ENCODE results near the gene ZNF784. TPM values are rescaled to one million over a fixed set of nuclear protein-coding genes. Genes with fewer than 3 reads are reported as not detected.

Gene ZNF784
- total and polyA plus RNA-seq, 2 of the 8 experiments (the other 6 are each of a cell fraction or from before 2014, with no cell fraction given): 6.5 to 8.0 TPM

DNA sequence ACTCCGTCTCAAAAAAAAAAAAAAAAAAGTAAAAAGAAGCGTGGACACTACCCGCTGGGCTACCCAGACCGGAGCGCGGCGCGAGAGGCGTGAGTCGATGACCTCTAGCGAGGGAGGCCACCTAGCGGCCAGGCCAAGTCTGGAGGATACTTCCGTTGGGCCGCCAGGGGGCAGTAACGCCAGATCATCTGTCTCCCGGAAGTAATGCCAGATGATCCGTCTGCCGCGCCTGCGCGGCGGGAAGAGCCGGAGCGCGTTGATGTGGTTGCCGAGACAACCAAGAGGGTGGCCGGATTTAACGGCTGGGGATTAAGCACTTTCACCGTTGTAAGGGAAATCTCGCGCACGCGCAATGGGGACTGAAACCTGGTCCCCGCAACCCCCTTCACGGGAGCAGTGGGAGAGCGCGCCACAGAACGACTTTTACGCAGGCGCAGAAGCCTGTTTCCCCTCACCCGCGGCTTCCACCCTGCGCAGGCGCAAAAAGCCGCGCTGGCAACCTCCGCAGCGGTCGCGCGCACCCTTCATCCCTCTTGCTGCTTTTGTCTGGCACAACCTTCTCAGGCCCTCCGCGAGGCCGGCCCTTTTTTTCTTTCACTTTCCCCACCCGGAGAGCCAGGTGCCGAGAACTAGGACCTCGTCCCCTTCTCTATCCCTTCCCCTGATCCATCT, 29.4 kb upstream of the ZNF784 start (continued):
- TF ChIP-seq ATF3 (IDR thresholded peaks at IDR 0.05; ENCODE audit: insufficient read depth, low read depth, low read length) (peak; percentile 87), RXRA (IDR thresholded peaks at IDR 0.05; ENCODE audit: insufficient read depth, low read depth, low read length) (no peak), RFX5 (IDR thresholded peaks at IDR 0.05; ENCODE audit: borderline replicate concordance, low read depth, low read length) (no peak), CHD2 (IDR thresholded peaks at IDR 0.05; ENCODE audit: low read length) (no peak), JUND (IDR thresholded peaks at IDR 0.05; ENCODE audit: low read length) (peak; percentile 69), RBBP5 (IDR thresholded peaks at IDR 0.05; ENCODE audit: borderline replicate concordance, low read depth, low read length) (peak; percentile 57; the same call in 1 of the 2 replicates), EZH2 (IDR thresholded peaks at IDR 0.05; ENCODE audit: low read depth, low read length, severe bottlenecking) (no peak), SUZ12 (IDR thresholded peaks at IDR 0.05; ENCODE audit: low read length) (no peak), ATF2 (IDR thresholded peaks at IDR 0.05; ENCODE audit: low read length) (no peak), FOSL1 (IDR thresholded peaks at IDR 0.05; ENCODE audit: insufficient read depth, low read depth, low read length) (no peak), SAP30 (IDR thresholded peaks at IDR 0.05; ENCODE audit: insufficient read depth, insufficient replicate concordance, low read length) (no peak), POLR2A (IDR thresholded peaks at IDR 0.05; ENCODE audit: control extremely low read depth in 1 of 2, low read depth in 2 of 2, low read length in 2 of 2) (peak in 1 of 2 experiments; percentile 53; a peak in 2 of 3 replicates), ASH2L (IDR thresholded peaks at IDR 0.05; ENCODE audit: low read length) (peak; percentile 65), EGR1 (IDR thresholded peaks at IDR 0.05; ENCODE audit: borderline replicate concordance, low read depth, low read length) (no peak; the same call in 1 of the 2 replicates), BRCA1 (IDR thresholded peaks at IDR 0.05; ENCODE audit: low read depth, low read length) (no peak), TAF1 (IDR thresholded peaks at IDR 0.05; ENCODE audit: low read depth, low read length) (no peak; the same call in 1 of the 2 replicates), CEBPB (IDR thresholded peaks at IDR 0.05; ENCODE audit: low read depth, low read length) (no peak), KDM1A (IDR thresholded peaks at IDR 0.05; ENCODE audit: borderline replicate concordance, low read length) (no peak), MAFK (IDR thresholded peaks at IDR 0.05; ENCODE audit: low read depth, low read length) (no peak), POU5F1 (IDR thresholded peaks at IDR 0.05; ENCODE audit: low read depth, low read length) (no peak), SIRT6 (IDR thresholded peaks at IDR 0.05; ENCODE audit: low read length) (no peak), SP2 (IDR thresholded peaks at IDR 0.05; ENCODE audit: low read length) (0 out of 2 replicates have a peak, but pooled peaks have one; percentile 10), KDM5A (IDR thresholded peaks at IDR 0.05; ENCODE audit: low read length) (no peak)
